Epidermal melanocyte (primary cell): ENCODE results near the gene SPATA31A3.
"Not testable (repeated sequence)": the region's sequence is repeated elsewhere in the genome, so short reads cannot be mapped to it uniquely, and the experiment has no call there.

Source experiments
- DNase-seq: peaks from one replicate; pipeline ENCODE4 v3.0.0; 2011; ENCODE audit warnings: low spot score; ENCODE audit not compliant: insufficient read length

SPATA31A3 gene

GRCh38 chr9:66992450-66992849 is at the start of gene SPATA31A3:
SPATA31A3 (minus strand) TSS chr9:66992550; CDS start chr9:66992521, 29 bp downstream.
- not testable (repeated sequence) for DNase-seq

GRCh38 chr9:66952576-66952975 is 39.8 kb downstream of the SPATA31A3 start:
- not testable (repeated sequence) for DNase-seq

DNA sequence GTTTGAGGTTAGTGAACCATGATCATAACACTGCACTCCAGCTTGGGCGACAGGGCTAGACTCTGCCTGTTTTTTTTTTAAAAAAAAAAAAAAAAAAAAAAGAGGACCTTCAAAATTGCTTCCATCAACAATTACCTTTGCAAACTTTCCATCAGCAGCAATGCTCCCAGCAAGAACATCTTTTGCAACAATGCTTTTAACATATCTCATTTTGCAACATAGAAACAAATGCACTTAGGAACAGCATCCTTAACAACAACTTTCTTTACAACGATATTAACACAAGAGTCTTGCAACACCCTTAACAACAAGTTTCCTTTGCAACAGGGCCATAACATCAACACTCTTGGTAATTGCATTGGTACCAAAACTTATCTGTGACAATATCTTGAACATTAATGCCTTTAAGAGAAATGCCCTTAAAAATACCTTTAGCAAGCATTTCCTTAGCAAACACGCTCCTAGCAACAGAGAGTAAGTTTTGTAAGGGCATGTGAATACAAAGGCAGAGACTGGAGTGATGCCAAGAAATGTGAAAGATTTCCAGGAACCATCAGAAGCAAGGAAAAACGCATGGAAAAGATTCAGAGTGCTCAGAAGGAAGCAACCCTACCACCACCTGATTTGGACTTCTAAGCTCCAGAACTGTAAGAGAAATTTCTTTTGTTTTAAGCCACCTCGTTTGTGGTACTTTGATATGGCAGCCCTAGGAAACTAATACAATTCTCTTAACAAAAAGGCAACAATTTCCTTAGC is 49.8 kb downstream of the SPATA31A3 start:
- not testable (repeated sequence) for DNase-seq

- DNase-seq = not testable (repeated sequence)
These were observed 52.2 kb downstream of the SPATA31A3 start for GRCh38 chr9:66939878-66940830.

- DNase-seq = not testable (repeated sequence)
These were observed 54.0 kb downstream of the SPATA31A3 start for GRCh38 chr9:66938322-66938721.

- DNase-seq = not testable (repeated sequence)
These were observed 54.7 kb downstream of the SPATA31A3 start for GRCh38 chr9:66937662-66938061.
